RWPE1 (cell line): ENCODE data around the gene NME4.

Source experiments
- CTCF ChIA-PET: fragments of 350-600 bp; sonication (Branson Sonifier 250); formaldehyde crosslinking; extraction: SDS; loops from one replicate; lab custom pipeline; 2021; lab: Yijun Ruan, JAX
- POLR2A ChIA-PET: fragments of 400-600 bp; formaldehyde crosslinking; extraction: SDS; loops from one replicate; lab custom pipeline; 2020; ENCODE audit warnings: antibody characterized with exemption; ENCODE audit not compliant: low non-redundant PET; lab: Yijun Ruan, JAX
- DNase-seq: peaks from one replicate; pipeline ENCODE4 v3.0.0; 2012; ENCODE audit warnings: low spot score
- H3K27ac ChIP-seq: fragments of 450-650 bp; 2 replicates; pipeline ENCODE4 v1.5.1; 2017
- CTCF ChIP-seq: fragments of 450-650 bp; conservative IDR thresholded peaks from 2 replicates; pipeline ENCODE4 v1.5.1; 2017; ENCODE audit warnings: low read depth, mild to moderate bottlenecking

NME4 gene

DNA sequence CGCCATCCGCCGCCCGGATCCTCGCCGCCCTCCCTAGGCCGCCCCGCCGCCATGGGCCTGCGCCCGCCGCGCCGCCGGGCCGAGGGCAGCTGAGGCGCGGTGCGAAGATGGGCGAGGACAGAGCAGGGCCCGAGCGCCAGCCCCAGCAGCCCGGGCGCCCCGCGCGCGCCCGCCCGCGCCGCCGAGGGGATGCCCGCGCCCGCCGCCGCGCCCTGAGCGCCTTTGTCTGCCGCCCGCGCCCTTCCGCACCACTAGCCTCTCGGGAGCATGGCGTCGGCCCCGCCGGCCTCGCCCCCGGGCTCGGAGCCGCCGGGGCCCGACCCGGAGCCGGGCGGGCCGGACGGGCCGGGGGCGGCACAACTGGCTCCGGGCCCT, 28.7 kb downstream of the NME4 start:
- ChIA-PET CTCF (interaction anchor here (0.5 to 1.2 kb wide), 4 partner anchors 23 to 132 kb away, joined by 3 to 5 read pairs (median 4); partner anchors contain the start of gene DECR2), POLR2A (interaction anchor here (0.6 kb wide), 1 partner anchor 1624 kb away, joined by 3 read pairs; no protein-coding TSS in a partner anchor)
- H3K27ac ChIP-seq = peak overlapping the region; percentile 100
- peak; percentile 19 for DNase-seq
- no peak for TF ChIP-seq CTCF

DNA sequence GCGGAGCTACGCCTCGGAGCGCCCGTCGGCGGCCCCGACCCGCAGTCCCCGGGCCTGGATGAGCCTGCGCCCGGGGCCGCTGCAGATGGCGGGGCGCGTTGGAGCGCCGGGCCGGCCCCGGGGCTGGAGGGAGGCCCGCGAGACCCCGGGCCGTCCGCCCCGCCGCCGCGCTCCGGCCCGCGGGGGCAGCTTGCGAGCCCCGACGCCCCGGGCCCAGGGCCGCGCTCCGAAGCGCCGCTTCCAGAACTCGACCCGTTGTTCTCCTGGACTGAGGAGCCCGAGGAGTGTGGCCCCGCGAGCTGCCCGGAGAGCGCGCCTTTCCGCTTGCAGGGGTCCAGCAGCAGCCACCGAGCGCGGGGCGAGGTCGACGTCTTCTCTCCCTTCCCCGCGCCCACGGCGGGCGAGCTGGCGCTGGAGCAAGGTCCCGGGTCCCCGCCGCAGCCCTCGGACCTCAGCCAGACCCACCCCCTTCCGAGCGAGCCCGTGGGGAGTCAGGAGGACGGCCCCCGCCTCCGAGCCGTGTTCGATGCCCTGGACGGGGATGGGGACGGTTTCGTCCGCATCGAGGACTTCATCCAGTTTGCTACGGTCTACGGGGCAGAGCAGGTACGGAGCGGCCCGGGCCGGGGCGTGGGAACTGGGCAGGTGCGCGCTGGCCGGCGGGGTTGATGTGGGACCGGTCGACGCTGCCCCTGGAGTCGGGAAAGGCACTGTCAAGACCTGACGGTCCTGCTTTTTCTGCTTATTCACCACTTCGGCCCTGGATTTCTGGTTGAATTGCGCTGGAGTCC, 29.3 kb downstream of the NME4 start:
- CTCF ChIA-PET = interaction anchor here (0.5 to 1.2 kb wide), 4 partner anchors 24 to 131 kb away, joined by 3 to 5 read pairs (median 4); partner anchors contain the start of gene DECR2
- DNase-seq = peak; percentile 19
- H3K27ac ChIP-seq = peak overlapping the region; percentile 100
- POLR2A ChIA-PET = no interaction called here
- no peak for TF ChIP-seq CTCF

DNA sequence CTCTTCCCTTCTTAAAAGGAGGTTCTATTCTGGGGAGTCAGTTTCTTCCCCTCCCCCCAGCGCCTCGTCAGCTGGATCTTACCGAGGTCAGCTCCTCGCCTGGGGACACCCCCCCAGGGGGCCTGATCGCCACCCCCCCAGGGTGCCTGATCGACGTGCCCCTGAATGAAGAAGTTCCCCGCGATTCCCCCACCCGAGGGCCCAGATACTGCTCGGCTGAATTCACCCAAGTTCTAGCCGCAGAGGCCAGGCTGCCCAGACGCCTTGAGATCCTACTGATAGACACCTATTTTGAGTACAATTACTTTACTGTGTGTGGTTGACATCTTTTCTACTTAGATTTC, 29.9 kb downstream of the NME4 start:
- no peak for TF ChIP-seq CTCF
- H3K27ac ChIP-seq = peak overlapping the region; percentile 100
- ChIA-PET CTCF (interaction anchor here (1.2 kb wide), 1 partner anchor 25 kb away, joined by 5 read pairs; the partner anchor contains the start of gene DECR2), POLR2A (no interaction called here)
- DNase-seq = no peak

DNA sequence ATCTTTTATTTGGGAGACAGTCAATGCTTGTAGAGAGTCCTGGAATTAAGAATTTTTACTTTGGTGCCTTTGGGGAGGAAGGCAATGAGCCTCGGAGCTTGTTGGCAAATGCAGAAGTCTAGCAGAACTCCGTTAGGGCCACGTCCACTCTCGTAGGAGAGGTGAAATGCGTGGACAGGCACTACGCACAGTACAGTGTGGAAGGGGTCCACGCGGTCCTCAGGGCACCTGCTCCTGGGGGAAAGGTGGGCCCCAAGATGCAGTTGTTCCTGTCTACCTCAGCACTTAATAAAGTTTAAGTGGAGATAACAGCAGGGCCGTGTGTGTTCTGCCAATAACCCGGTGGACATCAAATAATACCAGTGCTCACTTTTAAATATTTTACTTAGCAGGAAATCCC, 30.3 kb downstream of the NME4 start:
- CTCF ChIA-PET = no interaction called here
- TF ChIP-seq CTCF = no peak
- peak overlapping the region; percentile 100 for H3K27ac ChIP-seq
- no peak for DNase-seq
- POLR2A ChIA-PET = no interaction called here

- POLR2A ChIA-PET = no interaction called here
- CTCF ChIA-PET = interaction anchor here (0.6 kb wide), 1 partner anchor 333 kb away, joined by 3 read pairs; no protein-coding TSS in a partner anchor
- no peak for DNase-seq
- no peak for TF ChIP-seq CTCF
- H3K27ac ChIP-seq = no peak overlapping the region
Measured at GRCh38 chr16:430904-431303, 33.9 kb downstream of the NME4 start.

DNA sequence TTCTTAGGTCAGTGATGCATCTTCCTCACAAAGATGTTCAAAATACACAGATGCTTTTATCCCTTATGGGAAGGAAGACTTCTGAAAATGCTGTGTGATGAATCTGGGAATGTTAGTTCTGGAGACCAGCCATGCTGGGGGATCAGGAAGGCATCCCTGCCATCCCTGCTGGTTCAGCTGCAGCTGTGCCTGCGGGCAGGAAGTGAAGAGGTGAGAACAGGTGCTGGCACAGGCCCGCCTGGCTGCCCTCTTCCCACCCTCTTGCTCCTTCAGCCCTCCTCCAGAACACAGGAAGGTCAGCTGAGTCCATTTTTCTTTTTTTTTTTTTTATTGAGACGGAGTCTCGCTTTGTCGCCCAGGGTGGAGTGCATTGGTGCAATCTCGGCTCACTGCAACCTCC, 43.6 kb downstream of the NME4 start:
- CTCF ChIA-PET = interaction anchor here (0.6 kb wide), 2 partner anchors 55 to 83 kb away, joined by 3 to 4 read pairs; no protein-coding TSS in a partner anchor
- no peak for DNase-seq
- POLR2A ChIA-PET = no interaction called here

More for the DNA sequence above, 43.6 kb downstream of the NME4 start:
- TF ChIP-seq CTCF = no peak
- H3K27ac ChIP-seq = peak overlapping the region; percentile 31
